Brain microvascular endothelial cell (primary cell): ENCODE data around the gene RELL2.

Experiments
- DNase-seq: peaks from one replicate; pipeline ENCODE4 v3.0.0-alpha.2; 2020
- H3K27ac ChIP-seq: fragments of 250-450 bp; sonication (Bioruptor Pico); 2 replicates; pipeline ENCODE4 v1.5.1; 2020; ENCODE audit warnings: mild to moderate bottlenecking, moderate library complexity
- H3K27me3 ChIP-seq: fragments of 250-450 bp; sonication (Bioruptor Pico); replicated peaks from 2 replicates; pipeline ENCODE4 v1.5.1; 2020; ENCODE audit warnings: mild to moderate bottlenecking
- H3K36me3 ChIP-seq: fragments of 250-450 bp; sonication (Bioruptor Pico); replicated peaks from 2 replicates; pipeline ENCODE4 v1.5.1; 2020; ENCODE audit warnings: mild to moderate bottlenecking
- H3K4me3 ChIP-seq: 2 replicates; pipeline ENCODE4 v1.5.1; 2011; ENCODE audit warnings: low read depth, mild to moderate bottlenecking, control low read depth, low read length, moderate library complexity
- in situ Hi-C: cut with HindIII; loops from 2 replicates; pipeline ENCODE4 v1.10.0; 2017; ENCODE audit warnings: low sequenced_read_pairs, low pct_ligation_motif_present
- TF ChIP-seq, protein P1 (sequence below): IDR thresholded peaks from 2 replicates; pipeline ENCODE4 v1.5.1; 2011; ENCODE audit warnings: low read depth, mild to moderate bottlenecking, moderate library complexity, low read length, control low read depth, inconsistent platforms; ENCODE audit errors: missing control alignments

The RELL2 gene

DNA sequence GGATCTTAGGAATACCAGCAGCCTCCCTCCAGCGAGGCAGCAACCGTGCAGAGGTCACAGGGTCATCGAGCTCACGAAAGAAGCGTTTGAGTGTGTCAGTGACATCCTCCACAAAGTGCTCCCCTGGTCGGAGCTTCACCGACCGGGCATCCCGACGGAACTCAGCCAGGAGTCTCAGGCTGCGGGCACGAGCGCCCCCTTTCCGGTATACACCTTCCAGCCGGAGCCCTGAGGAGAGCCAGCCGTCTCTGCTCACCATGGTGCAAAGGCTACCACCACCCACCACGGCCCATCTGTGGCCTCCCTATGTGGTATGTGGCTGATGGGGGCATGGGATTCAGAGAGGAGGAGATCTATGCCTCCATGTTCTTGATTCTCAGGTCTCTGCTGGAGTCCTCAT lies 25.2 kb downstream of the RELL2 start:
- H3K27me3 ChIP-seq: no peaks in the 10 kb centered on the region
- in situ Hi-C loops: no loop called here
- TF ChIP-seq, protein P1, sequence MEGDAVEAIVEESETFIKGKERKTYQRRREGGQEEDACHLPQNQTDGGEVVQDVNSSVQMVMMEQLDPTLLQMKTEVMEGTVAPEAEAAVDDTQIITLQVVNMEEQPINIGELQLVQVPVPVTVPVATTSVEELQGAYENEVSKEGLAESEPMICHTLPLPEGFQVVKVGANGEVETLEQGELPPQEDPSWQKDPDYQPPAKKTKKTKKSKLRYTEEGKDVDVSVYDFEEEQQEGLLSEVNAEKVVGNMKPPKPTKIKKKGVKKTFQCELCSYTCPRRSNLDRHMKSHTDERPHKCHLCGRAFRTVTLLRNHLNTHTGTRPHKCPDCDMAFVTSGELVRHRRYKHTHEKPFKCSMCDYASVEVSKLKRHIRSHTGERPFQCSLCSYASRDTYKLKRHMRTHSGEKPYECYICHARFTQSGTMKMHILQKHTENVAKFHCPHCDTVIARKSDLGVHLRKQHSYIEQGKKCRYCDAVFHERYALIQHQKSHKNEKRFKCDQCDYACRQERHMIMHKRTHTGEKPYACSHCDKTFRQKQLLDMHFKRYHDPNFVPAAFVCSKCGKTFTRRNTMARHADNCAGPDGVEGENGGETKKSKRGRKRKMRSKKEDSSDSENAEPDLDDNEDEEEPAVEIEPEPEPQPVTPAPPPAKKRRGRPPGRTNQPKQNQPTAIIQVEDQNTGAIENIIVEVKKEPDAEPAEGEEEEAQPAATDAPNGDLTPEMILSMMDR: no peak
- H3K4me3 ChIP-seq: no peak overlapping the region
- H3K36me3 ChIP-seq: peaks cover 15% of the 10 kb centered on the region
- no peak for DNase-seq
- no peak overlapping the region for H3K27ac ChIP-seq

- TF ChIP-seq, protein P1: no peak
- DNase-seq: no peak
- Histone ChIP-seq H3K36me3 (peaks cover 15% of the 10 kb centered on the region), H3K4me3 (no peak overlapping the region), H3K27me3 (no peaks in the 10 kb centered on the region), H3K27ac (no peak overlapping the region)
- in situ Hi-C loops: no loop called here
These were observed 26.7 kb downstream of the RELL2 start for GRCh38 chr5:141663506-141663905.

DNA sequence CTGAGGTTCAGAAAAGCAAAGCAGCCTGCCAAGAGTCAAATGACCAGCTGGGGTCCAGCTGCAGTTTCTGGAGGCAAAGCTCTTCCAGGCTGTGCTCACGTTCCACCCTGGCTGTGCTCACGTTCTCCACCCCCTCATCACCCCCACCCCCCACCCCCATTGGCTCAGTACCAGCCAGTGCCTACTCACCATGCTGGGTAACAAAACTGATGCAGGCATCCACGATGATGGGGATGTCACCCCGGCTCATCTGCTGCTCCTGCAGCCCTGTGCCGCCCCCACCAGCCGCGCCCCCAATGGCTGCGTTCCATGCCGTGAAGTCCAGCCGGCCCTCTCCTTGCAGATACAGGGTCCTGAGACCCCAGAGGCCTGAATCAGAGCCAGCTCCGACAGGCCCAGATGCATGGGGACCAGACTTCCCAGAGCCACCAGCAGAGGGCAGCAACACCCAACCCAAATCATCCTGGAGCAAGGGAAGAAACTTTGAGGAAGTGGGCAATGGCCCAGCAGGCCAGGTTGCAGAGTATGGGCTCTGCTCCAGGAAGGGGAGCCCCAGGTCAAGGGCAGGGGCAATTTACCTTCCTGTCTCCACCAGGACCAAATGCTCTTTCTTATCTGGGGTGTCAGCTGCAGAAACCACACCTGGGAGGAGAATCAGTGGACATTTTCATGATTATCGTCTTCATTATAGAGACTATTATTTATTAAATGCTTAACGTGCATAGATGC lies 28.1 kb downstream of the RELL2 start:
- DNase-seq: peak; percentile 54

DNA sequence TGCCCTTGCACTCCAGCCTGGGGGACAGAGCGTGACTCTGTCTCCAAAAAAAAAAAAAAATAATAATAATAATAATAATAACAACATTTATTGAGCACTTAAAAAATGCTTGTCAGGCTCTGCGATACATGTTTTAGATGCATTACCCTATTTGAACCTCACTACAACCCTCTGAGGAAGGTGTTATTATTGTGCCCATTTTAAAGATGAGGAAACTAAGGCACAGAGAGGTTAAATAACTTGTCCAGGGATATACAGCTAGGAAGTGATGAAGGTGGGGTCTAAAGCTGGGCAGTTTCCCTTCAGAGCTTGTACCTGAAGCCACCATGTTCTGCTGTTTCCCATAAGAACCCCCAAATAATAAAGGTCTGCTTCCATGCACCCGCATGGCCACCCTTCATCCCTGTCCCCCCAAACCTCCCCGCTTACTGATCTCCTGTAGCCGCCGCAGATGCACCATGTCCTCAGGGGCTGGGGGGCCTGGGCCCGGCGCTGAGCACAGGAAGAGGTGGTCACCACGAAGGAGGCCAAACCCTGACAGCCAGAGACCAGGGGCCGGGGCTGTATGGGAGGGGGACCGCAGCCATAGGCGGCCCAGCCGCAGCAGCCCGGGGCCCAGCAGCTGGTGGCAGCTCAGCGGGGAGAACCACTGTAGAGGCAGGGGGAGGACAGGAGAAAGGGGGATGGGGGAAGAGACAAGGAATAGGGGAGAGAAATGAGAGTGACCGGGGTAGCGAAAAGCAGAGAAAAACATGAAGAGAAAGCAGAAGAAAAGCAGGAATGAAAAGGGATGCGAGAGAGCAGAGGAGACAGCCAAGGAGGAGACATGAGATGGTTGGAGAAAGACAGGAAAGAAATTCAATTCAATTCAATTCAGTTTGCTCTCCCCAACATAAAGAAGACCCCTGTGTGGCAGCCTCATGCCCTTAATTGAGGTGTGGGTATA lies 29.5 kb downstream of the RELL2 start:
- Histone ChIP-seq H3K36me3 (peaks cover 21% of the 10 kb centered on the region), H3K4me3 (no peak overlapping the region), H3K27ac (no peak overlapping the region), H3K27me3 (no peaks in the 10 kb centered on the region)
- TF ChIP-seq, protein P1: no peak
- DNase-seq: no peak
- in situ Hi-C loops: no loop called here

More for the DNA sequence above, 28.1 kb downstream of the RELL2 start:
- Histone ChIP-seq H3K27ac (no peak overlapping the region), H3K36me3 (peaks cover 20% of the 10 kb centered on the region), H3K4me3 (no peak overlapping the region), H3K27me3 (no peaks in the 10 kb centered on the region)
- TF ChIP-seq, protein P1: peak; percentile 97
- in situ Hi-C loops: no loop called here

- peak overlapping the region; percentile 44 for H3K27ac ChIP-seq
- H3K4me3 ChIP-seq: no peak overlapping the region
- H3K36me3 ChIP-seq: peaks cover 40% of the 10 kb centered on the region
- in situ Hi-C loops: no loop called here
- TF ChIP-seq, protein P1: no peak
- H3K27me3 ChIP-seq: no peaks in the 10 kb centered on the region
- DNase-seq: peak; percentile 32
These were observed 31.9 kb downstream of the RELL2 start for GRCh38 chr5:141668601-141669265.
